ENCODE results near the gene PHACTR1.

- no peak for TF ChIP-seq POLR2AphosphoS5 (IDR thresholded peaks at IDR 0.05; ENCODE audit: low read depth, low read length)
- TF ChIP-seq SPI1 (IDR thresholded peaks at IDR 0.05; ENCODE audit: low read depth, low read length) = no peak
- TF ChIP-seq POLR2A (IDR thresholded peaks at IDR 0.05; ENCODE audit: low read depth, low read length) = no peak
These were observed 580.0 kb downstream of the PHACTR1 start for GRCh38 chr6:13296536-13296997.

Measured in GM12891 (cell line).